NCI-H1694 treated with DMSO at 0.1 percent for 48 hours (cell line): Measurements from ENCODE around the gene NMRK1.
A peak's percentile ranks its signal among the peaks of the same experiment; 100 is the strongest.

ENCODE experiments used
- DNase-seq: peaks from one replicate; lab custom pipeline; 2025; lab: John Stamatoyannopoulos, UW

Gene NMRK1

GRCh38 chr9:75101004-75101588, 13.1 kb upstream of the NMRK1 start:
- no peak for DNase-seq

GRCh38 chr9:75096796-75097195, 8.8 kb upstream of the NMRK1 start:
- no peak for DNase-seq

GRCh38 chr9:75092766-75093165, 4.8 kb upstream of the NMRK1 start:
- no peak for DNase-seq

- no peak for DNase-seq
Measured at GRCh38 chr9:75090579-75090978, 2.6 kb upstream of the NMRK1 start.

GRCh38 chr9:75089373-75089766, 1.4 kb upstream of the NMRK1 start:
- no peak for DNase-seq

- no peak for DNase-seq
Measured at GRCh38 chr9:75088646-75089372, 854 bp upstream of the NMRK1 start.

- DNase-seq = peak; percentile 0
Measured at GRCh38 chr9:75087289-75087823, 599 bp downstream of the NMRK1 start.

- no peak for DNase-seq
Measured at GRCh38 chr9:75086541-75087288, 1.2 kb downstream of the NMRK1 start.

- DNase-seq = no peak
Measured at GRCh38 chr9:75085640-75086039, 2.3 kb downstream of the NMRK1 start.

- DNase-seq = no peak
Measured at GRCh38 chr9:75084081-75084672, 3.8 kb downstream of the NMRK1 start.

- DNase-seq = no peak
Measured at GRCh38 chr9:75083188-75083970, 4.6 kb downstream of the NMRK1 start.

- DNase-seq = no peak
Measured at GRCh38 chr9:75081632-75082031, 6.3 kb downstream of the NMRK1 start.

- no peak for DNase-seq
Measured at GRCh38 chr9:75072895-75073294, 15.1 kb downstream of the NMRK1 start.

- no peak for DNase-seq
Measured at GRCh38 chr9:75071530-75072122, 16.3 kb downstream of the NMRK1 start.

GRCh38 chr9:75069171-75069570, 18.8 kb downstream of the NMRK1 start:
- DNase-seq = no peak

GRCh38 chr9:75067894-75068293, 20.1 kb downstream of the NMRK1 start:
- DNase-seq = no peak

GRCh38 chr9:75065510-75065909, 22.4 kb downstream of the NMRK1 start:
- no peak for DNase-seq

GRCh38 chr9:75064307-75065025, 23.5 kb downstream of the NMRK1 start:
- no peak for DNase-seq

GRCh38 chr9:75063556-75064305, 24.2 kb downstream of the NMRK1 start:
- DNase-seq = no peak

- DNase-seq = no peak
Measured at GRCh38 chr9:75061169-75061568, 26.8 kb downstream of the NMRK1 start.
